AG04450 (cell line): ENCODE data around the gene HCN2. TPM values are rescaled to one million over a fixed set of nuclear protein-coding genes. Genes with fewer than 3 reads are reported as not detected.

ENCODE experiments used
- CTCF ChIA-PET: fragments of 300-600, 350-600 bp; formaldehyde crosslinking; extraction: SDS; loops from one replicate; lab custom pipeline; 2022; ENCODE audit warnings: antibody characterized with exemption, inconsistent platforms; lab: Charles Lee
- POLR2A ChIA-PET: fragments of 350-600 bp; formaldehyde crosslinking; extraction: SDS; loops from one replicate; lab custom pipeline; 2021; ENCODE audit warnings: antibody characterized with exemption, inconsistent platforms; lab: Yijun Ruan, JAX
- DNase-seq: peaks from one replicate; pipeline ENCODE4 v3.0.0-alpha.2; 2011; ENCODE audit warnings: low read depth, low spot score
- H3K27ac ChIP-seq: one replicate; pipeline ENCODE4 v1.5.1; 2012; ENCODE audit warnings: low read depth, low read length, control low read depth
- H3K27me3 ChIP-seq: one replicate; pipeline ENCODE4 v1.6.0; 2012; ENCODE audit warnings: low read length; ENCODE audit not compliant: control insufficient read depth, insufficient read depth
- H3K4me3 ChIP-seq: 2 replicates; pipeline ENCODE4 v1.5.1; 2011; ENCODE audit warnings: mild to moderate bottlenecking, low read depth, low read length, control low read depth
- H3K9me3 ChIP-seq: 2 replicates; pipeline ENCODE4 v1.5.1; 2012; ENCODE audit warnings: low read length; ENCODE audit not compliant: control insufficient read depth, insufficient read depth
- polyA plus RNA-seq: library from polyadenylated mRNA; depleted of rRNA; stranded (reverse); fragments of >200 nt; gene quantifications from 2 replicates; pipeline ENCODE4 v1.2.3, GENCODE V29; 2011
- TF ChIP-seq, protein P1 (sequence below): IDR thresholded peaks from 2 replicates; pipeline ENCODE4 v1.5.1; 2011; ENCODE audit warnings: low read depth, low read length, control low read depth, inconsistent platforms

Gene HCN2
- polyA plus RNA-seq, 1 experiment = 0.33 TPM

DNA sequence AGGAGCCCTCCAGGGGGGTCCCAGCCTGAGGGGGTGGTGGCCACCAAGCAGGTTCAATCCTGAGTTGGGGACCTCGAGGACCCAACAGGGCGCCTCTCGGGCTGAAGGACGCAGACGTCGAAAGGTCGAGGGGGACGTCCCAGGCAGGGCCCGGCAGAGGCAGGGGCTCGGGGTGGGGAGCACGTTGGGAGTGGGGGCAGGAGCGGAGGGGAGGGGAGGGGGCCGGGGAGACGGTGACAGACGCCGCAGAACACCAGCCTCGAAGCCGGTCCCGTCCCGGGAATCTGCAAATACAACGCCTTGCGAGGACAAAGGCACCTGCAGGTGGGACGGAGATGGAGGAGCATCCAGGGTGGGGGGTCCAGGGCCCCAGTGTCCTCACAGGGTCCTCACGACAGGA, 54.1 kb downstream of the HCN2 start:
- no peaks in the 10 kb centered on the region for H3K27me3 ChIP-seq
- DNase-seq = no peak
- CTCF ChIA-PET = no interaction called here
- TF ChIP-seq, protein P1, sequence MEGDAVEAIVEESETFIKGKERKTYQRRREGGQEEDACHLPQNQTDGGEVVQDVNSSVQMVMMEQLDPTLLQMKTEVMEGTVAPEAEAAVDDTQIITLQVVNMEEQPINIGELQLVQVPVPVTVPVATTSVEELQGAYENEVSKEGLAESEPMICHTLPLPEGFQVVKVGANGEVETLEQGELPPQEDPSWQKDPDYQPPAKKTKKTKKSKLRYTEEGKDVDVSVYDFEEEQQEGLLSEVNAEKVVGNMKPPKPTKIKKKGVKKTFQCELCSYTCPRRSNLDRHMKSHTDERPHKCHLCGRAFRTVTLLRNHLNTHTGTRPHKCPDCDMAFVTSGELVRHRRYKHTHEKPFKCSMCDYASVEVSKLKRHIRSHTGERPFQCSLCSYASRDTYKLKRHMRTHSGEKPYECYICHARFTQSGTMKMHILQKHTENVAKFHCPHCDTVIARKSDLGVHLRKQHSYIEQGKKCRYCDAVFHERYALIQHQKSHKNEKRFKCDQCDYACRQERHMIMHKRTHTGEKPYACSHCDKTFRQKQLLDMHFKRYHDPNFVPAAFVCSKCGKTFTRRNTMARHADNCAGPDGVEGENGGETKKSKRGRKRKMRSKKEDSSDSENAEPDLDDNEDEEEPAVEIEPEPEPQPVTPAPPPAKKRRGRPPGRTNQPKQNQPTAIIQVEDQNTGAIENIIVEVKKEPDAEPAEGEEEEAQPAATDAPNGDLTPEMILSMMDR = no peak
- POLR2A ChIA-PET = no interaction called here
- H3K4me3 ChIP-seq = no peak overlapping the region
- H3K9me3 ChIP-seq = peaks cover 4% of the 10 kb centered on the region; the same call in 1 of the 2 replicates
- H3K27ac ChIP-seq = no peak overlapping the region

DNA sequence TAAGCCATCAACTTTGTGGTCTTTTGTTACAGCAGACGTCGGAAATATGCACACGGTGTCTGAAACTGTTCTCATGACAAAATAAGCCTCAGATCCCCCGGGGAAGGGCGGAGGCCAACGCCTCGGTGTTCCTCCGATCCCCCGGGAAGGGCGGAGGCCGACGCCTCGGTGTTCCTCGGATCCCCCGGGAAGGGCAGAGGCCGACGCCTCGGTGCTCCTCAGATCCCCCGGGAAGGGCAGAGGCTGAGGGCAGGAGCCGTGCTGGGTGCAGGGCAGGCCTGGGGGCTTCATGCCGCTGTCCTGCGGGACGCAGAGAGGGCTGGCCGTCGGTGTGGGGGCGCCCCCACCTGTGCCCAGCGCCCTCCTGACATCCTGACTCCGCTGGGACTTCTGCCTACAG, 54.7 kb downstream of the HCN2 start:
- Histone ChIP-seq H3K27me3 (no peaks in the 10 kb centered on the region), H3K4me3 (no peak overlapping the region), H3K9me3 (peaks cover 4% of the 10 kb centered on the region; the same call in 1 of the 2 replicates), H3K27ac (no peak overlapping the region)
- TF ChIP-seq, protein P1 = no peak
- POLR2A ChIA-PET = no interaction called here
- no peak for DNase-seq
- CTCF ChIA-PET = no interaction called here

DNA sequence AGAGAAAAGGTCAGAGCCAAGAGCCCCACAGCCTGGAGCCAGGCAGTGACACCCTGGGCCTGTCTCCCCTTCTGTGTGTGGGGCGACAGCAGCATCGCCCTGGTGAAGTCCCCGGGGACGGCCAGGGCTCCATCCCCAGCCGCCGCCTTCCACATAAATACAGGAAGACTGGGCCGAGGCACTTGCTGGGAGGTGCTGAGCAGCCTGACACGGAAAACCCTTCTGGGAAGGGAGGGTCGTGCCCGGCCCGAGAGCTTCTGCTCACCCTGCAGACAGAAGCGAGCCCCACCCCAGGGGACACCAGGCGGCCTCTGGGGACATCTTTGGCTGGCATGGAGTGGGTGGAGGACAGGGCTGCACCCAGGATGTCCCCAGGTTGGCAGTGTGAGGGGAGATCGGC, 55.1 kb downstream of the HCN2 start:
- POLR2A ChIA-PET = no interaction called here
- Histone ChIP-seq H3K27me3 (no peaks in the 10 kb centered on the region), H3K4me3 (no peak overlapping the region), H3K9me3 (peaks cover 4% of the 10 kb centered on the region; the same call in 1 of the 2 replicates), H3K27ac (no peak overlapping the region)
- DNase-seq = no peak
- TF ChIP-seq, protein P1 = no peak
- CTCF ChIA-PET = no interaction called here

DNA sequence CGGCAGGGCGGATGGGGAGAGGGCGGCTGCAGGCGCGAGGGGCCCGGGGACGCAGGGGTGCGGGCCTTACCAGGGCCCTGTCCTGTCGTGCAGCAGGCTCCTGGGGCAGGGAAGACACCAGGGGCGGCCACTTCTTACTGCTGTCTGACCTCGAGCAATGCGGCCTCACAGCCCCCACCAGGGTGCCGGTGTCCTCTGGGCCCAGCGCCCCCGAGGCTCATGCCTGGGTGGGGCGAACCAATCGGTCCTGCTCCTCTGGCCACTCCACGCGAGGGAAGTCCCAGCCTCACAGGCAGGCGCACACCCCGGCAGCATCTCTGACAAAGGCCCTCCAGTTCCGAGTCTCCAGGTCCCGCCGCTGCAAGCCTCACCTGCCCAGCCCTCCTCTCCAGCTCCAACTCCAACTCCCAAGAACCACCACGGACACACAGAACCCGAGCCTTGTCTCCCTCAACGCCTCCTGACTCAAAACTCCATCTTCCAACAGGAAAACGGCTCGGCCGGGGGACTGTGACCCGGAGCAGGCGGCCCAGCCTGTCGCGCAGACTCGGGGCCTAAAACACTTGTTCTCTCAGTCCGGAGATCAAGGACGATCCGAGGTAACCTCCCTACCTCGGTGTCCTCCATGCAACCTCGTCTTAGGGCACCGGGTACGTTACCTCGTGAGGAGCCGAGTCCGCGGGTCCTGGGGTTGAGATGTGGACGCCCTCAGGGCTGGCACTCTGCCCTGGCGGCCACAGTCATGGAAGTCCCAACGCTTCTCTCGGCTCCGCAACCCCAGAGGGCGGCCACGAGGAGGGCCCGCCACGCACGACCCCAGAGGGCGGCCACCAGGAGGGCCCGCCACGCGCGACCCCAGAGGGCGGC, 56.5 kb downstream of the HCN2 start:
- CTCF ChIA-PET = no interaction called here

More for the DNA sequence above, 56.5 kb downstream of the HCN2 start:
- POLR2A ChIA-PET = no interaction called here
- no peak for DNase-seq
- Histone ChIP-seq H3K27me3 (no peaks in the 10 kb centered on the region), H3K4me3 (no peak overlapping the region), H3K27ac (no peak overlapping the region), H3K9me3 (peaks cover 4% of the 10 kb centered on the region; the same call in 1 of the 2 replicates)
- TF ChIP-seq, protein P1 = no peak
